HL-60 (cell line): ENCODE results near the gene MAPK10.

Source experiments
- CTCF ChIP-seq: IDR thresholded peaks from one replicate; pipeline ENCODE4 v1.5.1; 2011; ENCODE audit warnings: low read length, control low read depth, inconsistent platforms; ENCODE audit not compliant: insufficient read depth
- POLR2AphosphoS5 ChIP-seq: IDR thresholded peaks from 2 replicates; pipeline ENCODE4 v1.6.1; 2012; ENCODE audit warnings: low read depth
- REST ChIP-seq: IDR thresholded peaks from 2 replicates; pipeline ENCODE4 v1.6.1; 2012; ENCODE audit warnings: low read depth; ENCODE audit not compliant: insufficient replicate concordance

GRCh38 chr4:86329431-86329830 is 30.4 kb downstream of the MAPK10 start:
- TF ChIP-seq CTCF (no peak), POLR2AphosphoS5 (no peak), REST (no peak)
